GM12878 (cell line): ENCODE data around the gene CHST13. TPM values are rescaled to one million over a fixed set of nuclear protein-coding genes. Genes with fewer than 3 reads are reported as not detected.

Source experiments
- ATAC-seq: fragments of 200-7000 bp; cut with Tn5 transposase; 3 replicates; pipeline ENCODE4 v1.9.1; 2020; ENCODE audit warnings: mild to moderate bottlenecking, moderate library complexity
- BruUV-seq: library from RNA; stranded (reverse); fragments of 400-500 nt; replicated peaks from 2 replicates; lab custom pipeline; 2021; lab: Mats Ljungman, UMichigan
- CTCF ChIA-PET: fragments of 300-600 bp; sonication (Branson Sonifier 250); formaldehyde crosslinking; extraction: SDS; loops from one replicate; lab custom pipeline; 2021; ENCODE audit warnings: inconsistent platforms; lab: Yijun Ruan, JAX
- POLR2A ChIA-PET: fragments of 350-600 bp; formaldehyde crosslinking; extraction: SDS; loops from one replicate; lab custom pipeline; 2021; ENCODE audit warnings: inconsistent platforms; lab: Charles Lee
- RAD21 ChIA-PET: fragments of 300-600 bp; sonication (Branson Sonifier 250); formaldehyde crosslinking; loops from one replicate; lab custom pipeline; 2023; ENCODE audit warnings: antibody characterized with exemption; ENCODE audit not compliant: unreplicated experiment; lab: Charles Lee
- SMC1A ChIA-PET: fragments of 300-600 bp; sonication (Branson Sonifier 250); formaldehyde crosslinking; loops from one replicate; lab custom pipeline; 2023; ENCODE audit not compliant: unreplicated experiment, uncharacterized antibody; lab: Charles Lee
- DNase-seq: peaks from one replicate; pipeline ENCODE4 v3.0.0-alpha.2; 2011; ENCODE audit warnings: low read depth, low spot score
- FAIRE-seq: peaks from 3 replicates; lab custom pipeline; 2011; peaks lifted over from hg19 to GRCh38; lab: Jason Lieb, UNC
- H2AFZ ChIP-seq: 2 replicates; pipeline ENCODE4 v1.6.0; 2011; ENCODE audit warnings: low read depth, low read length, control low read depth; ENCODE audit not compliant: control insufficient read depth
- H3K27ac ChIP-seq: 2 replicates; pipeline ENCODE4 v1.5.1; 2011; ENCODE audit warnings: control low read depth; ENCODE audit not compliant: control insufficient read depth, insufficient read depth
- H3K27me3 ChIP-seq, 2 experiments: replicated peaks in 1 of 2; 2 replicates each; pipeline versions ENCODE4 v1.6.0 to v1.6.1; 2011; ENCODE audit warnings: low read length in 1 of 2; ENCODE audit not compliant: control insufficient read depth in 2 of 2, insufficient read depth in 2 of 2
- H3K36me3 ChIP-seq, 2 experiments: 2 replicates each; pipeline ENCODE4 v1.5.1; 2011; ENCODE audit warnings: low read length in 1 of 2; ENCODE audit not compliant: control insufficient read depth in 2 of 2, insufficient read depth in 2 of 2
- H3K4me1 ChIP-seq: 2 replicates; pipeline ENCODE4 v1.6.1; 2011; ENCODE audit warnings: mild to moderate bottlenecking, low read length, moderate library complexity, mixed read lengths; ENCODE audit not compliant: control insufficient read depth, insufficient read depth
- H3K4me2 ChIP-seq: 2 replicates; pipeline ENCODE4 v1.6.0; 2011; ENCODE audit warnings: control low read depth; ENCODE audit not compliant: control insufficient read depth, insufficient read depth
- H3K4me3 ChIP-seq: fragments of 200-600 bp; sonication (generic); 2 replicates; pipeline ENCODE4 v1.5.1; 2016
- H3K79me2 ChIP-seq: 2 replicates; pipeline ENCODE4 v1.6.0; 2011; ENCODE audit warnings: low read length; ENCODE audit not compliant: control insufficient read depth, insufficient read depth
- H3K9ac ChIP-seq: 2 replicates; pipeline ENCODE4 v1.8.0; 2011; ENCODE audit warnings: low read length, control low read depth, mixed read lengths; ENCODE audit not compliant: control insufficient read depth, insufficient read depth
- H3K9me3 ChIP-seq: replicated peaks from 3 replicates; pipeline ENCODE4 v1.5.1; 2011; ENCODE audit warnings: mild to moderate bottlenecking, low read length; ENCODE audit not compliant: control insufficient read depth, insufficient read depth
- H4K20me1 ChIP-seq: 2 replicates; pipeline ENCODE4 v1.6.0; 2011; ENCODE audit not compliant: control insufficient read depth, insufficient read depth
- BACH1 ChIP-seq: fragments of 450-650 bp; IDR thresholded peaks from 2 replicates; pipeline ENCODE4 v1.6.1; 2017; ENCODE audit warnings: mild to moderate bottlenecking, borderline replicate concordance
- BHLHE40 ChIP-seq, 2 experiments: fragments of 450-650 bp in 1 of 2; IDR thresholded peaks; 2 replicates each; pipeline ENCODE4 v1.6.1; 2011 to 2017; ENCODE audit warnings: low read depth in 2 of 2, borderline replicate concordance in 1 of 2, improper control_type of control experiment in 1 of 2, low read length in 1 of 2, mild to moderate bottlenecking in 1 of 2
- ETV6 ChIP-seq, 2 experiments: fragments of 450-650 bp in 1 of 2; IDR thresholded peaks in 1 of 2; conservative IDR thresholded peaks in 1 of 2; 2 replicates each; pipeline ENCODE4 v1.6.1; 2014; ENCODE audit warnings: antibody characterized with exemption in 1 of 2, borderline replicate concordance in 1 of 2, low read depth in 1 of 2, mild to moderate bottlenecking in 1 of 2, moderate library complexity in 1 of 2
- NR2F1 ChIP-seq: fragments of 450-650 bp; conservative IDR thresholded peaks from 2 replicates; pipeline ENCODE4 v1.6.1; 2017; ENCODE audit warnings: mild to moderate bottlenecking
- ZNF24 ChIP-seq: fragments of 450-650 bp; IDR thresholded peaks from 2 replicates; pipeline ENCODE4 v1.6.1; 2017; ENCODE audit warnings: antibody characterized with exemption, mild to moderate bottlenecking
- WGBS: methylation state at CpG from one replicate; pipeline ENCODE4 v1.1.6; 2016; ENCODE audit warnings: low lambda C conversion rate; ENCODE audit not compliant: insufficient replicate concordance, insufficient coverage; ENCODE audit errors: missing lambda C conversion rate; 5-methylcytosine and 5-hydroxymethylcytosine counted together
- in situ Hi-C: fragments of 300-500 bp; cut with MboI; formaldehyde crosslinking; loops from 9 replicates; pipeline ENCODE4 v1.14.3; 2018; ENCODE audit warnings: mixed read lengths
- intact Hi-C: fragments of 100-400 bp; cut with micrococcal nuclease; formaldehyde crosslinking; loops from one replicate; pipeline ENCODE4 v1.14.2; 2022; ENCODE audit not compliant: unreplicated experiment
- polyA plus RNA-seq, 11 experiments: library from polyadenylated mRNA; depleted of rRNA in 4 of 11; unstranded in 6 of 11; stranded (reverse) in 5 of 11; fragments of >200 nt; fragmentation: Nextera tagmentation in 4 of 11; fragmentation: Illumina TruSeq in 1 of 11; extraction: Ambion mirVana in 4 of 11; extraction: Trizol in 1 of 11; gene quantifications; 1 replicate in 1 of 11; 2 replicates in 10 of 11; pipeline versions ENCODE4 v1.2.1 to v1.2.3, GENCODE V29; 2011 to 2016; ENCODE audit warnings: inconsistent platforms in 2 of 11, missing spikeins in 2 of 11, low read depth in 1 of 11
- total RNA-seq, 4 experiments: library from RNA; depleted of rRNA in 3 of 4; stranded (reverse); fragments of >200 nt in 3 of 4; fragmentation: Illumina TruSeq in 1 of 4; extraction: Trizol in 1 of 4; gene quantifications; 2 replicates each; pipeline versions ENCODE4 v1.2.1 to v1.2.3, GENCODE V29; 2013 to 2021
- TF ChIP-seq, protein P1 (sequence below): IDR thresholded peaks from 2 replicates; pipeline ENCODE4 v1.6.1; 2012; ENCODE audit warnings: mild to moderate bottlenecking, low read depth, low read length

CHST13 gene
- total and polyA plus RNA-seq, 10 of the 15 experiments (the other 5 are each of a cell fraction or from before 2014, with no cell fraction given), result not detected

DNA sequence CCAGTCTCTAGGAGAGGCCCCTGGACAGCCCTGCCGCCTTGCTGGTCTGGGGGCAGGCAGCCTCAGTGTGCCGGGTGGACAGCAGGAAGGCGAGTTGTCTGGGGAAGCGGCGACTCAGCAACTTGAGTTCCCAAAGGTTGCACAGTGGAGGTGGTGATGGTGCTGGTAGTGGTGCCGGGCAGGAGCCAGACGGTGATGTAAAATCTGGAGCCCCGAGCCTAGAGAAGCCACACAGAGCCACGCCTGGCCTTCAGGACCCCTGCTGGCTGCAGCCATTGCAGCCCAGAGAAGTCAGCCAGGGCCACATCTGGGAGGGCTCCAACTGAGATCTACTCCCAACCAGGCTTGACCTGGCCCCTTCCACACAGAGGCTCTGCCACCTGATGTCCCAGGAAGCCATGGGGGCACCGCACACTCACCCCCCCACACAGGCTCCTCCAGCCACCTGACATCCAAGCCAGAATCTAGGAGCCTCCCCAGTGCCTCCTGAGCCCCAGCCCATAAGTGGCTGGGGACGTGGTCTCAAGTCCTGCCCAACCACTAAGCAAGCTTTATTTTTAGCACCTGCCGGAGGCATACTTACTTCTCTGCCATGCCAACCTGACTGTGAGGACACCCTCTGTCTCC, 26.0 kb downstream of the CHST13 start (continued):
- TF ChIP-seq ZNF24 (no peak), NR2F1 (no peak), BACH1 (no peak)
- TF ChIP-seq, protein P1, sequence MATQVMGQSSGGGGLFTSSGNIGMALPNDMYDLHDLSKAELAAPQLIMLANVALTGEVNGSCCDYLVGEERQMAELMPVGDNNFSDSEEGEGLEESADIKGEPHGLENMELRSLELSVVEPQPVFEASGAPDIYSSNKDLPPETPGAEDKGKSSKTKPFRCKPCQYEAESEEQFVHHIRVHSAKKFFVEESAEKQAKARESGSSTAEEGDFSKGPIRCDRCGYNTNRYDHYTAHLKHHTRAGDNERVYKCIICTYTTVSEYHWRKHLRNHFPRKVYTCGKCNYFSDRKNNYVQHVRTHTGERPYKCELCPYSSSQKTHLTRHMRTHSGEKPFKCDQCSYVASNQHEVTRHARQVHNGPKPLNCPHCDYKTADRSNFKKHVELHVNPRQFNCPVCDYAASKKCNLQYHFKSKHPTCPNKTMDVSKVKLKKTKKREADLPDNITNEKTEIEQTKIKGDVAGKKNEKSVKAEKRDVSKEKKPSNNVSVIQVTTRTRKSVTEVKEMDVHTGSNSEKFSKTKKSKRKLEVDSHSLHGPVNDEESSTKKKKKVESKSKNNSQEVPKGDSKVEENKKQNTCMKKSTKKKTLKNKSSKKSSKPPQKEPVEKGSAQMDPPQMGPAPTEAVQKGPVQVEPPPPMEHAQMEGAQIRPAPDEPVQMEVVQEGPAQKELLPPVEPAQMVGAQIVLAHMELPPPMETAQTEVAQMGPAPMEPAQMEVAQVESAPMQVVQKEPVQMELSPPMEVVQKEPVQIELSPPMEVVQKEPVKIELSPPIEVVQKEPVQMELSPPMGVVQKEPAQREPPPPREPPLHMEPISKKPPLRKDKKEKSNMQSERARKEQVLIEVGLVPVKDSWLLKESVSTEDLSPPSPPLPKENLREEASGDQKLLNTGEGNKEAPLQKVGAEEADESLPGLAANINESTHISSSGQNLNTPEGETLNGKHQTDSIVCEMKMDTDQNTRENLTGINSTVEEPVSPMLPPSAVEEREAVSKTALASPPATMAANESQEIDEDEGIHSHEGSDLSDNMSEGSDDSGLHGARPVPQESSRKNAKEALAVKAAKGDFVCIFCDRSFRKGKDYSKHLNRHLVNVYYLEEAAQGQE, result no peak
- TF ChIP-seq, all 136 proteins: peak for 0

DNA sequence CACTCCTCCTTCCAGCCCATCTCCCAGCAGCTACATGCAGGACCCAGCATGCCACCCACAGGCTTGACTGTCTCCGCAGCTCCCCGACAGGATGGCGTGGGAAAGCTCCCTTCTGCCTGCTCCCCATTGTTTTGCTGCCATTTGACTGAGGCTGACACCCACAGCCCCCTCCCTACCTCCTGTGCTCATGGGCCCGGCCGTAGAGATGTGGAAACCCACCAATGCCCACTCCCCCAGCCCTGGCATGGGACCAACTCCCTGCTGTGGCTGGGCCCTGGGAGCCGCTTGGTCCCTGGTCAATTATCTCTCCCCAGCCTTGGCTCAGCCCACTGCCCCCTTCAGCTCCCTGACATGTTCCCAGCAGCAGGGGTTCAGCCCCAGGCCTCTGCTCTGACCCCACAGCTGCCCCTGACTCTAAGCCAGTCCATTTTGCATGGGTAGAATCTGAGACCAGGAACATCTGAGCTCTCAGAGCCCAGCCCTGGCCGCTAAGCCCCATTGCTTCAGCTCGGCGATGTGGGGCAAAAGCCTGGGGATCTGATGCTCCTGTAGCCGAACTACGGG, 26.6 kb downstream of the CHST13 start:
- POLR2A ChIA-PET, result no interaction called here

More for the DNA sequence above, 26.6 kb downstream of the CHST13 start:
- ChIA-PET CTCF (no interaction called here), RAD21 (no interaction called here), SMC1A (no interaction called here)
- TF ChIP-seq ZNF24 (no peak), ETV6 (conservative IDR thresholded peaks at IDR 0.05 in 1 of 2, IDR thresholded peaks at IDR 0.05 in 1 of 2; ENCODE audit: borderline replicate concordance in 1 of 2, low read depth in 1 of 2) (no peak), BHLHE40 (IDR thresholded peaks at IDR 0.05; ENCODE audit: borderline replicate concordance in 1 of 2, low read depth in 2 of 2, low read length in 1 of 2) (no peak)
- ATAC-seq (no peak), DNase-seq (no peak), FAIRE-seq (no peak)
- Histone ChIP-seq H3K79me2 (no peaks in the 10 kb centered on the region), H3K36me3 (no peaks in the 10 kb centered on the region), H3K27me3 (peaks cover 3 to 10% of the 10 kb centered on the region in 2 experiments; a peak in 3 of 4 replicates), H3K4me1 (no peaks in the 10 kb centered on the region), H2AFZ (no peak overlapping the region), H3K27ac (no peak overlapping the region), H3K4me2 (no peak overlapping the region), H3K4me3 (no peak overlapping the region), H3K9ac (no peak overlapping the region), H4K20me1 (no peaks in the 10 kb centered on the region), H3K9me3 (no peaks in the 10 kb centered on the region)
- in situ Hi-C loops (no loop called here), intact Hi-C loops (no loop called here)
- BruUV-seq, result no TSS peak
- WGBS, result 46% methylated on average over 11 of the region's 11 CpGs
